Activated CD4-positive, alpha-beta T cell treated with anti-CD3 and anti-CD28 coated beads, Interleukin-2, amount 10 ng/mL, durations not matched to agents 7 days and 5 days (primary cell): ENCODE measurements around the gene NTRK1. TPM values are rescaled to one million over a fixed set of nuclear protein-coding genes. Genes with fewer than 3 reads are reported as not detected.

ENCODE experiments used
- CTCF ChIA-PET: fragments of 350-600 bp; sonication (Branson Sonifier 250); formaldehyde crosslinking; loops from one replicate; lab custom pipeline; 2021; ENCODE audit warnings: antibody characterized with exemption; lab: Charles Lee
- POLR2A ChIA-PET: fragments of 350-600 bp; sonication (Branson Sonifier 250); formaldehyde crosslinking; loops from one replicate; lab custom pipeline; 2021; ENCODE audit warnings: antibody characterized with exemption; lab: Charles Lee
- DNase-seq: peaks from one replicate; pipeline ENCODE4 v3.0.0-alpha.2; 2020
- H3K27ac Mint-ChIP-seq: one replicate; pipeline ENCODE4 v1.8.0; 2021; ENCODE audit warnings: mild to moderate bottlenecking, moderate library complexity, mixed read lengths
- H3K27me3 Mint-ChIP-seq: one replicate; pipeline ENCODE4 v1.8.0; 2021; ENCODE audit warnings: mixed read lengths
- H3K36me3 Mint-ChIP-seq: one replicate; pipeline ENCODE4 v1.8.0; 2021; ENCODE audit warnings: low read depth, mixed read lengths
- H3K4me1 Mint-ChIP-seq: one replicate; pipeline ENCODE4 v1.8.0; 2021; ENCODE audit warnings: mixed read lengths
- H3K4me3 Mint-ChIP-seq: one replicate; pipeline ENCODE4 v1.8.0; 2021; ENCODE audit warnings: mild to moderate bottlenecking, moderate library complexity, mixed read lengths
- H3K9me3 Mint-ChIP-seq: one replicate; pipeline ENCODE4 v1.8.0; 2021; ENCODE audit warnings: mixed read lengths
- total RNA-seq, 2 experiments: library from RNA; stranded (reverse); gene quantifications; one replicate each; pipeline ENCODE4 v1.2.3, GENCODE V29; 2021

NTRK1 gene
- total RNA-seq, 2 experiments from 2014 or later = 1.9 to 2.0 TPM

GRCh38 chr1:156874142-156874541, 13.5 kb downstream of the NTRK1 start:
- ChIA-PET POLR2A (no interaction called here), CTCF (interaction anchor here (1.0 to 10.1 kb wide), 4 partner anchors 12 to 185 kb away, joined by 3 to 60 read pairs (median 4); partner anchors contain the start of gene NTRK1)
- DNase-seq = no peak
- peaks cover 4% of the 10 kb centered on the region for H3K4me1 Mint-ChIP-seq
- no peak overlapping the region for H3K4me3 Mint-ChIP-seq
- H3K27ac Mint-ChIP-seq = no peak overlapping the region
- H3K9me3 Mint-ChIP-seq = no peaks in the 10 kb centered on the region
- peaks cover 24% of the 10 kb centered on the region for H3K27me3 Mint-ChIP-seq
- H3K36me3 Mint-ChIP-seq = no peaks in the 10 kb centered on the region

GRCh38 chr1:156874572-156875340, 14.1 kb downstream of the NTRK1 start:
- Mint-ChIP-seq H3K27ac (no peak overlapping the region), H3K4me1 (peaks cover 4% of the 10 kb centered on the region), H3K4me3 (no peak overlapping the region), H3K36me3 (no peaks in the 10 kb centered on the region), H3K9me3 (no peaks in the 10 kb centered on the region), H3K27me3 (peaks cover 24% of the 10 kb centered on the region)
- ChIA-PET POLR2A (no interaction called here), CTCF (interaction anchor here (0.6 to 10.1 kb wide), 6 partner anchors 12 to 185 kb away, joined by 3 to 60 read pairs (median 4); partner anchors contain the start of gene NTRK1)
- DNase-seq = no peak

GRCh38 chr1:156875341-156875615, 14.6 kb downstream of the NTRK1 start:
- POLR2A ChIA-PET = no interaction called here
- H3K4me3 Mint-ChIP-seq = no peak overlapping the region
- H3K27ac Mint-ChIP-seq = no peak overlapping the region
- H3K4me1 Mint-ChIP-seq = peaks cover 3% of the 10 kb centered on the region
- no peak for DNase-seq
- H3K27me3 Mint-ChIP-seq = peaks cover 21% of the 10 kb centered on the region
- CTCF ChIA-PET = interaction anchor here (0.6 to 10.1 kb wide), 5 partner anchors 13 to 186 kb away, joined by 3 to 60 read pairs (median 4); partner anchors contain the start of gene NTRK1
- no peaks in the 10 kb centered on the region for H3K36me3 Mint-ChIP-seq
- no peaks in the 10 kb centered on the region for H3K9me3 Mint-ChIP-seq

- no peaks in the 10 kb centered on the region for H3K4me1 Mint-ChIP-seq
- H3K36me3 Mint-ChIP-seq = no peaks in the 10 kb centered on the region
- H3K4me3 Mint-ChIP-seq = no peak overlapping the region
- ChIA-PET POLR2A (no interaction called here), CTCF (interaction anchor here (0.7 to 10.1 kb wide), 8 partner anchors 11 to 125 kb away, joined by 3 to 60 read pairs (median 3); partner anchors contain the start of gene NTRK1)
- DNase-seq = no peak
- H3K27ac Mint-ChIP-seq = no peak overlapping the region
- no peaks in the 10 kb centered on the region for H3K9me3 Mint-ChIP-seq
- H3K27me3 Mint-ChIP-seq = peaks cover 23% of the 10 kb centered on the region
Measured at GRCh38 chr1:156876281-156876680, 15.6 kb downstream of the NTRK1 start.

GRCh38 chr1:156877433-156878170, 16.9 kb downstream of the NTRK1 start:
- no peaks in the 10 kb centered on the region for H3K9me3 Mint-ChIP-seq
- H3K4me3 Mint-ChIP-seq = no peak overlapping the region
- no peak for DNase-seq
- H3K27me3 Mint-ChIP-seq = peaks cover 25% of the 10 kb centered on the region
- H3K36me3 Mint-ChIP-seq = no peaks in the 10 kb centered on the region
- ChIA-PET POLR2A (no interaction called here), CTCF (interaction anchor here (1.0 to 10.1 kb wide), 6 partner anchors 10 to 53 kb away, joined by 3 to 60 read pairs (median 3); partner anchors contain the start of gene NTRK1)
- no peaks in the 10 kb centered on the region for H3K4me1 Mint-ChIP-seq
- no peak overlapping the region for H3K27ac Mint-ChIP-seq

- POLR2A ChIA-PET = no interaction called here
- no peaks in the 10 kb centered on the region for H3K9me3 Mint-ChIP-seq
- peaks cover 28% of the 10 kb centered on the region for H3K27me3 Mint-ChIP-seq
- no peak overlapping the region for H3K27ac Mint-ChIP-seq
- DNase-seq = no peak
- CTCF ChIA-PET = interaction anchor here (0.8 to 2.1 kb wide), 4 partner anchors 10 to 190 kb away, joined by 3 to 11 read pairs (median 4); no protein-coding TSS in a partner anchor
- H3K36me3 Mint-ChIP-seq = no peaks in the 10 kb centered on the region
- no peaks in the 10 kb centered on the region for H3K4me1 Mint-ChIP-seq
- no peak overlapping the region for H3K4me3 Mint-ChIP-seq
Measured at GRCh38 chr1:156879876-156880275, 19.2 kb downstream of the NTRK1 start.

- no peaks in the 10 kb centered on the region for H3K4me1 Mint-ChIP-seq
- CTCF ChIA-PET = interaction anchor here (1.4 to 2.1 kb wide), 6 partner anchors 9 to 191 kb away, joined by 4 to 11 read pairs (median 6); no protein-coding TSS in a partner anchor
- no peak overlapping the region for H3K4me3 Mint-ChIP-seq
- H3K36me3 Mint-ChIP-seq = no peaks in the 10 kb centered on the region
- H3K27ac Mint-ChIP-seq = no peak overlapping the region
- POLR2A ChIA-PET = no interaction called here
- H3K9me3 Mint-ChIP-seq = no peaks in the 10 kb centered on the region
- DNase-seq = no peak
- peaks cover 31% of the 10 kb centered on the region for H3K27me3 Mint-ChIP-seq
Measured at GRCh38 chr1:156880473-156880872, 19.8 kb downstream of the NTRK1 start.

GRCh38 chr1:156881101-156881500, 20.4 kb downstream of the NTRK1 start:
- no peaks in the 10 kb centered on the region for H3K9me3 Mint-ChIP-seq
- no peaks in the 10 kb centered on the region for H3K36me3 Mint-ChIP-seq
- no peak overlapping the region for H3K27ac Mint-ChIP-seq

GRCh38 chr1:156881663-156882062, 21.0 kb downstream of the NTRK1 start:
- Mint-ChIP-seq H3K9me3 (no peaks in the 10 kb centered on the region), H3K27ac (no peak overlapping the region), H3K4me3 (no peak overlapping the region), H3K36me3 (no peaks in the 10 kb centered on the region), H3K4me1 (no peaks in the 10 kb centered on the region), H3K27me3 (peaks cover 40% of the 10 kb centered on the region)
- ChIA-PET CTCF (interaction anchor here (0.9 to 2.1 kb wide), 8 partner anchors 8 to 85 kb away, joined by 3 to 11 read pairs (median 4); no protein-coding TSS in a partner anchor), POLR2A (no interaction called here)
- no peak for DNase-seq

More at GRCh38 chr1:156881101-156881500, 20.4 kb downstream of the NTRK1 start:
- ChIA-PET POLR2A (no interaction called here), CTCF (interaction anchor here (1.2 to 2.1 kb wide), 7 partner anchors 9 to 84 kb away, joined by 3 to 11 read pairs (median 5); no protein-coding TSS in a partner anchor)
- Mint-ChIP-seq H3K27me3 (peaks cover 35% of the 10 kb centered on the region), H3K4me1 (no peaks in the 10 kb centered on the region), H3K4me3 (no peak overlapping the region)
- no peak for DNase-seq

GRCh38 chr1:156882543-156882942, 21.9 kb downstream of the NTRK1 start:
- CTCF ChIA-PET = interaction anchor here (0.9 kb wide), 1 partner anchor 16 kb away, joined by 4 read pairs; no protein-coding TSS in a partner anchor

GRCh38 chr1:156883919-156884318, 23.3 kb downstream of the NTRK1 start:
- no peak overlapping the region for H3K27ac Mint-ChIP-seq
- H3K4me1 Mint-ChIP-seq = no peaks in the 10 kb centered on the region
- H3K27me3 Mint-ChIP-seq = peaks cover 38% of the 10 kb centered on the region
- DNase-seq = no peak
- ChIA-PET CTCF (interaction anchor here (0.6 to 1.8 kb wide), 5 partner anchors 10 to 253 kb away, joined by 3 to 8 read pairs (median 4); partner anchors contain the start of gene PEAR1), POLR2A (no interaction called here)
- H3K36me3 Mint-ChIP-seq = no peaks in the 10 kb centered on the region
- H3K9me3 Mint-ChIP-seq = no peaks in the 10 kb centered on the region
- no peak overlapping the region for H3K4me3 Mint-ChIP-seq

More at GRCh38 chr1:156882543-156882942, 21.9 kb downstream of the NTRK1 start:
- peaks cover 41% of the 10 kb centered on the region for H3K27me3 Mint-ChIP-seq
- no peak overlapping the region for H3K4me3 Mint-ChIP-seq
- DNase-seq = no peak
- no peaks in the 10 kb centered on the region for H3K9me3 Mint-ChIP-seq
- POLR2A ChIA-PET = no interaction called here
- no peaks in the 10 kb centered on the region for H3K36me3 Mint-ChIP-seq
- no peaks in the 10 kb centered on the region for H3K4me1 Mint-ChIP-seq
- no peak overlapping the region for H3K27ac Mint-ChIP-seq

GRCh38 chr1:156884560-156885184, 24.0 kb downstream of the NTRK1 start:
- Mint-ChIP-seq H3K4me3 (no peak overlapping the region), H3K36me3 (no peaks in the 10 kb centered on the region), H3K4me1 (no peaks in the 10 kb centered on the region), H3K9me3 (no peaks in the 10 kb centered on the region), H3K27ac (no peak overlapping the region), H3K27me3 (peaks cover 39% of the 10 kb centered on the region)
- ChIA-PET CTCF (interaction anchor here (0.9 to 1.8 kb wide), 6 partner anchors 9 to 69 kb away, joined by 3 to 8 read pairs (median 3); partner anchors contain the start of gene PEAR1), POLR2A (no interaction called here)
- DNase-seq = no peak
